ENCODE results near the gene MSANTD7.

DNA sequence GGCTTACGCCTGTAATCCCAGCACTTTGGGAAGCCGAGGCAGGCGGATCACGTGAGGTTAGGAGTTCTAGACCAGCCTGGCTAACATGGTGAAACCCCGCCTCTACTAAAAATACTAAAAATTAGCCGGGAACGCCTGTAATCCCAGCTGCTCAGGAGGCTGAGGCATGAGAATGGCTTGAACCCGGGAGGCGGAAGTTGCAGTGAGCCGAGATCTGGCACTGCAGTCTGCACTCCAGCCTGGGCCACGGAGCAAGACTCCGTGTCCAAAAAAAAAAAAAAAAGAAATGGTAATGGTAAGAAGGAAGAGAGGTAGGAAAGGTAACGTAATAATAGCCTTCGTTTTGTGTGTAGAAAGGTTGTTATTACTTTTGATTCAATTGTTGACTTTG is 1.2 kb downstream of the MSANTD7 start:
- TF ChIP-seq, protein P1, sequence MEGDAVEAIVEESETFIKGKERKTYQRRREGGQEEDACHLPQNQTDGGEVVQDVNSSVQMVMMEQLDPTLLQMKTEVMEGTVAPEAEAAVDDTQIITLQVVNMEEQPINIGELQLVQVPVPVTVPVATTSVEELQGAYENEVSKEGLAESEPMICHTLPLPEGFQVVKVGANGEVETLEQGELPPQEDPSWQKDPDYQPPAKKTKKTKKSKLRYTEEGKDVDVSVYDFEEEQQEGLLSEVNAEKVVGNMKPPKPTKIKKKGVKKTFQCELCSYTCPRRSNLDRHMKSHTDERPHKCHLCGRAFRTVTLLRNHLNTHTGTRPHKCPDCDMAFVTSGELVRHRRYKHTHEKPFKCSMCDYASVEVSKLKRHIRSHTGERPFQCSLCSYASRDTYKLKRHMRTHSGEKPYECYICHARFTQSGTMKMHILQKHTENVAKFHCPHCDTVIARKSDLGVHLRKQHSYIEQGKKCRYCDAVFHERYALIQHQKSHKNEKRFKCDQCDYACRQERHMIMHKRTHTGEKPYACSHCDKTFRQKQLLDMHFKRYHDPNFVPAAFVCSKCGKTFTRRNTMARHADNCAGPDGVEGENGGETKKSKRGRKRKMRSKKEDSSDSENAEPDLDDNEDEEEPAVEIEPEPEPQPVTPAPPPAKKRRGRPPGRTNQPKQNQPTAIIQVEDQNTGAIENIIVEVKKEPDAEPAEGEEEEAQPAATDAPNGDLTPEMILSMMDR (IDR thresholded peaks at IDR 0.05), result no peak
- TF ChIP-seq POLR2A (IDR thresholded peaks at IDR 0.05), result no peak
